ENCODE data around the gene SLC25A53.

GRCh38 chrX:104098919-104099318, 57.9 kb downstream of the SLC25A53 start:
- TF ChIP-seq CTCF (conservative IDR thresholded peaks at IDR 0.05) (no peak), ZFX (IDR thresholded peaks at IDR 0.05) (no peak)
